Large intestine (tissue), 3 donors: ENCODE measurements around the gene CAMTA1. TPM values are rescaled to one million over a fixed set of nuclear protein-coding genes. Genes with fewer than 3 reads are reported as not detected.

Experiments
- DNase-seq, 2 donors: peaks; one replicate each; pipeline versions ENCODE4 v3.0.0 to v3.0.0-alpha.2; 2013
- H3K27ac ChIP-seq: one replicate; pipeline ENCODE4 v1.5.1; 2013; ENCODE audit warnings: low read length
- H3K27me3 ChIP-seq: 2 replicates; pipeline ENCODE4 v1.6.1; 2013; ENCODE audit warnings: low read length; ENCODE audit not compliant: control insufficient read depth, insufficient read depth
- H3K36me3 ChIP-seq: 2 replicates; pipeline ENCODE4 v1.6.1; 2013; ENCODE audit warnings: low read length; ENCODE audit not compliant: control insufficient read depth, insufficient read depth
- H3K4me1 ChIP-seq: one replicate; pipeline ENCODE4 v1.6.1; 2013; ENCODE audit warnings: low read length; ENCODE audit not compliant: control insufficient read depth, insufficient read depth
- H3K4me3 ChIP-seq: one replicate; pipeline ENCODE4 v1.5.1; 2013; ENCODE audit warnings: low read length
- H3K9me3 ChIP-seq: one replicate; pipeline ENCODE4 v1.6.1; 2013; ENCODE audit warnings: mild to moderate bottlenecking, low read depth, low read length, moderate library complexity; ENCODE audit not compliant: control insufficient read depth
- WGBS: methylation state at CpG from one replicate; pipeline ENCODE4 v1.1.5; 2013; ENCODE audit warnings: low lambda C conversion rate; ENCODE audit not compliant: insufficient coverage; 5-methylcytosine and 5-hydroxymethylcytosine counted together
- polyA plus RNA-seq: library from polyadenylated mRNA; unstranded; fragments of 120-200 nt; gene quantifications from one replicate; pipeline ENCODE4 v1.2.1, GENCODE V29; 2013

The CAMTA1 gene
- polyA plus RNA-seq, 1 donor = 67.9 TPM

DNA sequence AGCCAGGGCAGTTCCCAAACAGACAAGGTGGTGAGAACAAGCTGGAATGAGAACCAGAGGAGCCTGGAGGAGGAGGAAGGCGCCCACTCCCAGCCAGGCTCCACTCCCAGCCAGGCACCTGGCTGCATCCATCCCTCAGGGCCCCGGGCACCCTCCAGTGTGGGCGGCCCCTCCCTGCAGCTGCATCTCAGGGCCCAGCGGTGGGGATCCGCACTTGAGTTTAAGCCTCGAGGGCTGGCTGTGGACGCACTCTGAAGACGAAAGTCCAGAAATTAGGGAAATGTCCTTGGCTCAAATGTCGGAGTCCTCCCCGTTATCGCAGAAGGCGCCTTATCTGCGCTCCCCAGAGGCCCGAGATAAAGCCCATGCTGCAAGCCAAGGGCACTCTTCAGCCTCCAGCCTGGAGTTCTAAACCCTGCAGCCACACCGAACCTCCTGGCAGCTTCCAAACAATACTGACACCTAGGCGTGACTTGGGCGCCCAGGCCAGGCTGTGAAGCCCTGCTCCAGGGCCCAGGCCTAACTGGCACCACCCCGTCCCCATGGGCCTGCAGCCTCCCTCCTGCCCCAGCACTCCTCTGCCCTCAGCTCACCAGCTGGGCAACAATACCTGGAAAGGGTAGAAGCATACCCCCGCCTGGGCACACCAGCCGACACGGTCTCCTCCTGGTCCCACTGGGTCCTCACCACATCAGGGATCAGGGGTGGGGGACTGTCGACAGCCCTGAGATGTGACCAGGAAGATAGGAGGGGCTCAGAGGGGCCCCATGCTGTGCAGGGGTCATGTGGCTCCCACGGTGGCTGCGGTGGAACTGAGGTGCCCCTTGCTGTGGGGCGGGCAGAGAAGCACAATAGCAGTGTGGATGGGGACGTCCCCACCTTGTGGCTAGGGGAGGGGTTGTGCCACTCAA is 801.0 kb downstream of the CAMTA1 start:
- peaks cover 6% of the 10 kb centered on the region for H3K4me1 ChIP-seq
- H3K9me3 ChIP-seq = no peaks in the 10 kb centered on the region
- H3K27ac ChIP-seq = no peak overlapping the region
- H3K36me3 ChIP-seq = no peaks in the 10 kb centered on the region
- H3K4me3 ChIP-seq = no peak overlapping the region
- DNase-seq = peak in 1 of 2 donors; percentile 16
- peaks cover 6% of the 10 kb centered on the region for H3K27me3 ChIP-seq
- WGBS = no CpG with 5 or more reads among the region's 26 CpGs

DNA sequence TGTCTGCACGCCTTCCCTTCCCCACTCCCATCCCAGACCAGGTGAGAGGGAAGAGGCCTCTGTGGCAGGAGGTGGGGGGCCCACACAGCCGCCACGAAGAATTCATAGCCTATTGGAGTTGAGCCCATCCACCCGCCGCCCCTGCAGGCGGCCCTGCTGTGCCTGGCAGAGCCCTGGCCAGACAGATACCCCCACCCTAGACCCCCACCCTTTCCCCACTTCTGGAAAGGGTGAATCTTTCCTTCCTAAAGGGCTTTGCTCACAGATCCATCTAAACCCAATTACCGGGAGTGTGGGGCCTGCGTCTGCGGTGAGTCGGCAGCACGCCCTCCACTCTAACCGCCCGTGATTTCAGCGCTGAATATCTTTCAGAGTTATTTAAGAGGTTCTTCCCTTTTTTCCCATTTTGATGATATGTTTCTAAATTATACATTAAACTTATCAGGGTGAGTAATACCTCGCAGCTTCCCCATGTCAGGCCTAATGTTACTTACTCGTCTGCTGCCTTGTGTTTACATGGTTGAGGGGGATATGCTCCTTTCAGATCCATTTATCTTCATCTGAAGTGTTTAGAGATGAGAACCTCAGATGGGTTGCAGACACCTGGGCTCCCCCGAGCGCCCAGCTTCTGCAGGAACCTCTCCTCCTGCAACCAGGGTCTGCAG is 802.0 kb downstream of the CAMTA1 start:
- Histone ChIP-seq H3K27ac (no peak overlapping the region), H3K36me3 (no peaks in the 10 kb centered on the region), H3K27me3 (no peaks in the 10 kb centered on the region), H3K9me3 (no peaks in the 10 kb centered on the region), H3K4me1 (peaks cover 6% of the 10 kb centered on the region), H3K4me3 (no peak overlapping the region)
- 100% methylated on average over 1 of the region's 18 CpGs for WGBS
- no peak for DNase-seq

GRCh38 chr1:7587773-7588456 is 802.7 kb downstream of the CAMTA1 start:
- Histone ChIP-seq H3K27me3 (no peaks in the 10 kb centered on the region), H3K36me3 (no peaks in the 10 kb centered on the region), H3K4me1 (peaks cover 6% of the 10 kb centered on the region), H3K4me3 (no peak overlapping the region), H3K27ac (no peak overlapping the region), H3K9me3 (no peaks in the 10 kb centered on the region)
- DNase-seq = no peak
- no CpG with 5 or more reads among the region's 17 CpGs for WGBS

GRCh38 chr1:7588457-7588827 is 803.2 kb downstream of the CAMTA1 start:
- no CpG with 5 or more reads among the region's 7 CpGs for WGBS
- no peak for DNase-seq
- H3K4me1 ChIP-seq = peaks cover 6% of the 10 kb centered on the region
- H3K9me3 ChIP-seq = no peaks in the 10 kb centered on the region
- H3K4me3 ChIP-seq = no peak overlapping the region
- no peaks in the 10 kb centered on the region for H3K27me3 ChIP-seq
- H3K36me3 ChIP-seq = no peaks in the 10 kb centered on the region
- no peak overlapping the region for H3K27ac ChIP-seq

GRCh38 chr1:7589080-7589735 is 804.0 kb downstream of the CAMTA1 start:
- DNase-seq = no peak
- H3K4me1 ChIP-seq = peaks cover 6% of the 10 kb centered on the region
- H3K36me3 ChIP-seq = no peaks in the 10 kb centered on the region
- no peak overlapping the region for H3K4me3 ChIP-seq
- WGBS = no CpG with 5 or more reads among the region's 14 CpGs
- H3K27ac ChIP-seq = no peak overlapping the region
- no peaks in the 10 kb centered on the region for H3K27me3 ChIP-seq
- no peaks in the 10 kb centered on the region for H3K9me3 ChIP-seq

GRCh38 chr1:7589774-7590425 is 804.6 kb downstream of the CAMTA1 start:
- no peak for DNase-seq
- no peaks in the 10 kb centered on the region for H3K9me3 ChIP-seq

DNA sequence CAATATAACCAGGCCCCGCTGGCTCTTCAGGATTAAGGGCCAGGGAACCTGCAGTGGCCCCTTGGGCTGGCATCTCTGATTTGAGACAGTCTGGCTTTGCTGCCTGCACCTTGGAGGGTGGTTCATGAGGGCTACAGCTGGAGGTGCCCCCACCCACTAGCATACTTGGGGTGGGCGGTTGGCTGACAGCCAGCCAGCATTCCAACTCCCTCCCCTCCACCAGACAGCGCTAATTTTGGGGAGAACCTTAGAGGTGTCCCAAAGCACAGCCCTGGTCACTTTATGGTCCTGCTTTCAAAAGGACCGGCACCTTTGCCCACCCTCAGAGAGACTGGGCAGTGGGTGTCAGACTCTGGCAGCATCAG is 805.2 kb downstream of the CAMTA1 start:
- Histone ChIP-seq H3K4me3 (no peak overlapping the region), H3K4me1 (peaks cover 6% of the 10 kb centered on the region), H3K27ac (no peak overlapping the region), H3K9me3 (no peaks in the 10 kb centered on the region), H3K27me3 (peaks cover 2% of the 10 kb centered on the region), H3K36me3 (no peaks in the 10 kb centered on the region)
- no CpG with 5 or more reads among the region's 4 CpGs for WGBS
- DNase-seq = no peak

More at GRCh38 chr1:7589774-7590425, 804.6 kb downstream of the CAMTA1 start:
- Histone ChIP-seq H3K36me3 (no peaks in the 10 kb centered on the region), H3K27ac (no peak overlapping the region), H3K4me3 (no peak overlapping the region), H3K4me1 (peaks cover 6% of the 10 kb centered on the region), H3K27me3 (peaks cover 2% of the 10 kb centered on the region)
- WGBS = no CpG with 5 or more reads among the region's 10 CpGs

GRCh38 chr1:7591565-7591964 is 806.3 kb downstream of the CAMTA1 start:
- H3K4me3 ChIP-seq = no peak overlapping the region
- no peak for DNase-seq
- peaks cover 2% of the 10 kb centered on the region for H3K4me1 ChIP-seq
- no peaks in the 10 kb centered on the region for H3K36me3 ChIP-seq
- H3K27ac ChIP-seq = no peak overlapping the region
- H3K9me3 ChIP-seq = no peaks in the 10 kb centered on the region
- WGBS = no CpG with 5 or more reads among the region's 10 CpGs
- H3K27me3 ChIP-seq = peaks cover 2% of the 10 kb centered on the region

- H3K4me3 ChIP-seq = no peak overlapping the region
- peaks cover 2% of the 10 kb centered on the region for H3K27me3 ChIP-seq
- H3K4me1 ChIP-seq = no peaks in the 10 kb centered on the region
- DNase-seq = no peak
- no peak overlapping the region for H3K27ac ChIP-seq
- no CpG with 5 or more reads among the region's 14 CpGs for WGBS
- no peaks in the 10 kb centered on the region for H3K36me3 ChIP-seq
- no peaks in the 10 kb centered on the region for H3K9me3 ChIP-seq
Measured at GRCh38 chr1:7592120-7592798, 807.0 kb downstream of the CAMTA1 start.
